ENCODE data around the gene TSPAN31.
"Not testable (repeated sequence)": the region's sequence is repeated elsewhere in the genome, so short reads cannot be mapped to it uniquely, and the experiment has no call there.

TSPAN31 gene

GRCh38 chr12:57720606-57721595 lies 23.9 kb upstream of the TSPAN31 start:
- TF ChIP-seq EZH2 (IDR thresholded peaks at IDR 0.05; ENCODE audit: borderline replicate concordance, low read length) (no peak), CTCF (IDR thresholded peaks at IDR 0.05; ENCODE audit: low read length) (no peak)
- H3K9ac ChIP-seq (ENCODE audit: low read length): no peak overlapping the region
- H3K79me2 ChIP-seq (ENCODE audit: insufficient read depth, low read length): no peaks in the 10 kb centered on the region
- H3K4me2 ChIP-seq (ENCODE audit: low read length): no peak overlapping the region
- no peaks in the 10 kb centered on the region for H3K9me3 ChIP-seq (ENCODE audit: low read length)
- H3K4me3 ChIP-seq (ENCODE audit: low read depth, low read length, poor library complexity, severe bottlenecking): no peak overlapping the region
- no peaks in the 10 kb centered on the region for H3K27me3 ChIP-seq (ENCODE audit: insufficient read depth, low read length)
- H2AFZ ChIP-seq (ENCODE audit: low read length): no peak overlapping the region
- peaks cover 4% of the 10 kb centered on the region for H3K4me1 ChIP-seq (ENCODE audit: insufficient read depth, low read length, severe bottlenecking)
- no peak overlapping the region for H3K27ac ChIP-seq (ENCODE audit: low read depth, low read length, poor library complexity, severe bottlenecking)
- no peaks in the 10 kb centered on the region for H4K20me1 ChIP-seq (ENCODE audit: insufficient read depth, low read length)
- H3K36me3 ChIP-seq (ENCODE audit: insufficient read depth, low read length): peaks cover 58% of the 10 kb centered on the region
- peaks cover 3% of the 10 kb centered on the region for H3F3A ChIP-seq (ENCODE audit: insufficient read depth, low read length)
- no peaks in the 10 kb centered on the region for H3K9me2 ChIP-seq (ENCODE audit: low read depth, low read length)

DNA sequence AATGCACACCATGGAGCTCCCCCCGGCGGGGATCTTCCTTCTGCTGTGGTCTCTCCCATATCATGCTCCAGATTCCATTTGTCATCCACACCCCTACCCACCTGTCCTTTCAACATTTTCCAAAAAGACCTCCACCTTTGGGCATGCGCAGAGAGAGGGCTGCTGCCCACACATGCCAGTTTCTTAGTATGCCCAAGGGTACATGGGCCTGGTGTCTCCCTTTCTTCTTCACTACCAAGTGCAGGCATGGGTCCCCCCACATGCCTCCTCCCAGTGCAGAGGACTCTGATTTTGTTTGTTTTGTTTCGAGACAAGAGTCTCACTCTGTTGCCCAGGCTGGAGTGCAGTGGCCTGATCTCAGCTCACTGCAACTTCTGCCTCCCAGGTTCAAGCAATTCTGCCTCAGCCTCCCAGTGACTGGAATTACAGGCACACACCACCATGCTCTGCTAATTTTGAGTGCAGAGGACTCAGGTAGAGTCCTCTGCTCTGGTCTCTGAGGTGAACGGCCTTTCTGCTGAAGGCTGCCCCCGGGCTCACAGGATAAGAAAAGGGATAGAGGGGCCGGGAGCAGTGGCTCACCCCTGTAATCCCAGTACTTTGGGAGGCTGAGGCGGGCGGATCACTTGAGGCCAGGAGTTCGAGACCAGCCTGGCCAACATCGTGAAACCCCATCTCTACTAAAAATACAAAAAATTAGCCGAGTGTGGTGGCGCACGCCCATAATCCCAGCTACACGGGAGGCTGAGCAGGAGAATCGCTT lies 22.8 kb upstream of the TSPAN31 start:
- H3K9me2 ChIP-seq (ENCODE audit: low read depth, low read length); H3K27me3 ChIP-seq (ENCODE audit: insufficient read depth, low read length); H3K4me2 ChIP-seq (ENCODE audit: low read length); H3K9me3 ChIP-seq (ENCODE audit: low read length); H3K9ac ChIP-seq (ENCODE audit: low read length); H4K20me1 ChIP-seq (ENCODE audit: insufficient read depth, low read length); H3K79me2 ChIP-seq (ENCODE audit: insufficient read depth, low read length); H2AFZ ChIP-seq (ENCODE audit: low read length); H3K4me3 ChIP-seq (ENCODE audit: low read depth, low read length, poor library complexity, severe bottlenecking); H3K27ac ChIP-seq (ENCODE audit: low read depth, low read length, poor library complexity, severe bottlenecking); H3K4me1 ChIP-seq (ENCODE audit: insufficient read depth, low read length, severe bottlenecking); H3F3A ChIP-seq (ENCODE audit: insufficient read depth, low read length): not testable (repeated sequence)
- peaks cover 56% of the 10 kb centered on the region for H3K36me3 ChIP-seq (ENCODE audit: insufficient read depth, low read length)

DNA sequence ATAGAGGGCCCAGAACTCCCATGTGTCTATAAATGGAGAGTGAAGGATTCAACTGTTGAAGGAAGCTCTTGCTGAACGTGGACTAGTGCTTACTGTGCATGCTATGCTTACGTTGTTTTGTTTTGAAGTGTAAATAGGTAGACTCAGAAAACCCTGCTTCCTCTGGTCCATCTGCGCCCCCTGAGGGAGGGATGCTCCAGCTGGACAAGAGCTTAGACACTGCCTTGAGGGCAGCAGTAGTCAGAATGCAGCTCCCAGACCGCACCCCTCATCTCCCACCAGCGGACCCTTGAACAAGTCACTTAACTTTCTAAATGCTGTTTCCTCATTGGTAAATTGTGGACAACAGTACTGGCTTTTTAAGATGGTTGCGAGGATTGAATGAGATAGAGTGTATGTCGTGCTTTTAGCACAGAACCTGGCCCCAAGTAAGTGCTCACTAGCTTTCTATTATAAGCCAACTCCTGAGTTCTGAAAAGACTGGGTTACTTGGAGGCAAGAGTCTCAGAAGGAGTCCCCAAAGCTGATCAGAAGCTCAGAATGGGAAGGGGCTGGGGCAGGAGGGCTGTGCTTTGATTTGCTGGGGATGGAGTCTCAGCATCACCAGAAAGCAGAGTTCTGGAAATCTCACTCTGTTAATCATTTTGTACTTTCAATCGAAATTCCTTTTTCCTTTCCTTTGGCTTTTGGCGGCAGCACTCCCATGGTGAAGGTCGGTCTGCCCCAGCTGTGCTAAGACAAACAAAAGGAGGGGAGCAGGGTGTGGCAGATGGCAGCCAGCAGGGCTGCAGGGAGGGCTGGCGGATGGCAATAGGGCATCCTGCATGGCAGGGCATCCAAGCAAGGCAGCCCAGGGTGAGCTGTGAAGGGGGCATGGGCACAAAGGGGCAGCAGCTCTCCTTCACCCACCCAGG lies 21.9 kb upstream of the TSPAN31 start:
- Histone ChIP-seq H3K4me2 (ENCODE audit: low read length) (no peak overlapping the region), H3K27me3 (ENCODE audit: insufficient read depth, low read length) (no peaks in the 10 kb centered on the region), H3K4me1 (ENCODE audit: insufficient read depth, low read length, severe bottlenecking) (peaks cover 4% of the 10 kb centered on the region), H3F3A (ENCODE audit: insufficient read depth, low read length) (peaks cover 3% of the 10 kb centered on the region), H4K20me1 (ENCODE audit: insufficient read depth, low read length) (no peaks in the 10 kb centered on the region), H3K9me2 (ENCODE audit: low read depth, low read length) (no peaks in the 10 kb centered on the region), H3K9ac (ENCODE audit: low read length) (no peak overlapping the region), H2AFZ (ENCODE audit: low read length) (no peak overlapping the region), H3K9me3 (ENCODE audit: low read length) (no peaks in the 10 kb centered on the region), H3K79me2 (ENCODE audit: insufficient read depth, low read length) (no peaks in the 10 kb centered on the region), H3K4me3 (ENCODE audit: low read depth, low read length, poor library complexity, severe bottlenecking) (no peak overlapping the region), H3K27ac (ENCODE audit: low read depth, low read length, poor library complexity, severe bottlenecking) (no peak overlapping the region), H3K36me3 (ENCODE audit: insufficient read depth, low read length) (peaks cover 59% of the 10 kb centered on the region)
- no peak for TF ChIP-seq CTCF (IDR thresholded peaks at IDR 0.05; ENCODE audit: low read length)
- TF ChIP-seq EZH2 (IDR thresholded peaks at IDR 0.05; ENCODE audit: borderline replicate concordance, low read length): no peak
